ENCODE results near the gene SPRYD3.

SPRYD3 gene

DNA sequence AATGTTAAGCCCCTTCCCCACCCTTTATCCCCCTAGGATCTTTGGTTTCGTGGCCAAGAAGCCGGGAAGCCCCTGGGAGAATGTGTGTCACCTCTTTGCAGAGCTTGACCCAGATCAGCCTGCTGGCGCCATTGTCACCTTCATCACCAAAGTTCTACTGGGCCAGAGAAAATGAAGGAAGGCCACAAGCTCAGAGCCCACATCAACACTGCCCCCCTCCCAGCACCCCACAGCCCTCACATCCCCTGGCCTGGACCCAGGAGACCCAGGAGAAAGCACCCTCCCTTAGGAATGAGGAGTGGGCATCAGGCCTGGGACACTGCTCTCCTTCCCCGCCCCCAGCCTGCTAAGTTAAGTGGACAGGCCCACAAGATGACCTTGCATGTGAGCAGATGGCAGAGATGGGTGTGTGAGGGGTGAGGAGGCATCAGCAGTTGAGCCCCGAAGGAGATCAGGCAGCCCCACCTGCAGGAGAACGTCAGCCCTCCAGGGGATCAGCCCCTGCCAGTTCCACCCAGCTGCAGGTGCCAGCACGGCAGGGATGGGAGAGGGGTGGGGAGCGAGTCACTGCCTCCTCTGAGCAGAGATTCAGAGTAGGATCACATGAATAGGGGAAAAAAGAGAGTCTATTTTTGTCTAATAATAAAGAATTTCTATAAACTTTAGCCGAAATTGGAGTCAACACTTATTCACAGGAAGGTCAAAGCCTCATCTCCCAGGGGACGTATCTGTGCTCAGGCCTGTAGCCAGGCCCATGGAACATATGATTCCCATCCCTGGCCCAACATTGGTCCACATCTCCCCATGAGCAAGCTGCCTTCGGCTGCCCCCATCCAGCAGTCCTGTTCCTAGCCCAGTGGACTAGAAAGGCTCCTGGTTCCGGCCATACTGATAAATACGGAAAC lies 15.2 kb downstream of the SPRYD3 start:
- TF ChIP-seq SIN3A (IDR thresholded peaks at IDR 0.05; ENCODE audit: borderline replicate concordance, insufficient read depth, low read length), result no peak
- no peak for TF ChIP-seq TAF1 (IDR thresholded peaks at IDR 0.05; ENCODE audit: borderline replicate concordance, insufficient read depth, low read length)
- no peak for TF ChIP-seq FOXP2 (optimal IDR thresholded peaks at IDR 0.05; ENCODE audit: borderline replicate concordance, extremely low read depth, extremely low read length, insufficient read depth)
- no peak for TF ChIP-seq POLR2AphosphoS5 (IDR thresholded peaks at IDR 0.05; ENCODE audit: low read depth, low read length)
- TF ChIP-seq, protein P1, sequence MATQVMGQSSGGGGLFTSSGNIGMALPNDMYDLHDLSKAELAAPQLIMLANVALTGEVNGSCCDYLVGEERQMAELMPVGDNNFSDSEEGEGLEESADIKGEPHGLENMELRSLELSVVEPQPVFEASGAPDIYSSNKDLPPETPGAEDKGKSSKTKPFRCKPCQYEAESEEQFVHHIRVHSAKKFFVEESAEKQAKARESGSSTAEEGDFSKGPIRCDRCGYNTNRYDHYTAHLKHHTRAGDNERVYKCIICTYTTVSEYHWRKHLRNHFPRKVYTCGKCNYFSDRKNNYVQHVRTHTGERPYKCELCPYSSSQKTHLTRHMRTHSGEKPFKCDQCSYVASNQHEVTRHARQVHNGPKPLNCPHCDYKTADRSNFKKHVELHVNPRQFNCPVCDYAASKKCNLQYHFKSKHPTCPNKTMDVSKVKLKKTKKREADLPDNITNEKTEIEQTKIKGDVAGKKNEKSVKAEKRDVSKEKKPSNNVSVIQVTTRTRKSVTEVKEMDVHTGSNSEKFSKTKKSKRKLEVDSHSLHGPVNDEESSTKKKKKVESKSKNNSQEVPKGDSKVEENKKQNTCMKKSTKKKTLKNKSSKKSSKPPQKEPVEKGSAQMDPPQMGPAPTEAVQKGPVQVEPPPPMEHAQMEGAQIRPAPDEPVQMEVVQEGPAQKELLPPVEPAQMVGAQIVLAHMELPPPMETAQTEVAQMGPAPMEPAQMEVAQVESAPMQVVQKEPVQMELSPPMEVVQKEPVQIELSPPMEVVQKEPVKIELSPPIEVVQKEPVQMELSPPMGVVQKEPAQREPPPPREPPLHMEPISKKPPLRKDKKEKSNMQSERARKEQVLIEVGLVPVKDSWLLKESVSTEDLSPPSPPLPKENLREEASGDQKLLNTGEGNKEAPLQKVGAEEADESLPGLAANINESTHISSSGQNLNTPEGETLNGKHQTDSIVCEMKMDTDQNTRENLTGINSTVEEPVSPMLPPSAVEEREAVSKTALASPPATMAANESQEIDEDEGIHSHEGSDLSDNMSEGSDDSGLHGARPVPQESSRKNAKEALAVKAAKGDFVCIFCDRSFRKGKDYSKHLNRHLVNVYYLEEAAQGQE (IDR thresholded peaks at IDR 0.05; ENCODE audit: insufficient read depth in 1 of 2, low read depth in 2 of 2, low read length in 2 of 2), result no peak

DNA sequence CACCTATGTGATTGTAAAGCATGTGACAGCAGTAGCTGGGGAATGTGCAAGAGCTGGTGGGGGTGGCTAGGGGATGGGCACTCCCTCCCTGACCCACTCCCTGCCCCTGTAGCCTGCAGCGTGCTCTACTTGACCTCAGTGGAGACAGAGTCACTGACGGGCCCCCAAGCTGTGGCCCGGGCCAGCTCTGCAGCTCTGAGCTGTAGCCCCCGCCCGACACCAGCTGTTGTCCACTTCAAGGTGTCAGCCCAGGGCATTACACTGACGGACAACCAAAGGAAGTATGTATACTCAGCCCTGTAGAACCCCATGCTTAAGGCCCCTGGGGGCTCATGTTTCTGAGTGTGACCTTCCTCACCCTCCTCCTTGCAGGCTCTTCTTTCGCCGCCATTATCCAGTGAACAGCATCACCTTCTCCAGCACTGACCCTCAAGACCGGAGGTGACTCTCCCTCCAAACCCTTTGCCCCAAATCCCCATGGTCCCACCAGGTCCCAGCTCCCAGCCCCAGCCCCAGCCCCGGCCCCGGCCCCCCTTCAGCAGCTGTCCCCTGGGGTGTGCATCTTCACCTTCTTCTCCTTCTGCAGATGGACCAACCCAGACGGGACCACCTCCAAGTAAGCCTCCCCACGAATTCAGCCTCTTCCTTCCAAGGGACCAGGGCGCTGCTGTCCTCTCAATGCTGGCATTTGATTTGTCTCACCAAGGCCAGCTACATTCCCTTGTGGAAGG lies 16.0 kb downstream of the SPRYD3 start:
- TF ChIP-seq POLR2AphosphoS5 (IDR thresholded peaks at IDR 0.05; ENCODE audit: low read depth, low read length) (no peak), FOXP2 (optimal IDR thresholded peaks at IDR 0.05; ENCODE audit: borderline replicate concordance, extremely low read depth, extremely low read length, insufficient read depth) (no peak), SIN3A (IDR thresholded peaks at IDR 0.05; ENCODE audit: borderline replicate concordance, insufficient read depth, low read length) (no peak), TAF1 (IDR thresholded peaks at IDR 0.05; ENCODE audit: borderline replicate concordance, insufficient read depth, low read length) (no peak)
- TF ChIP-seq, protein P1 (IDR thresholded peaks at IDR 0.05; ENCODE audit: insufficient read depth in 1 of 2, low read depth in 2 of 2, low read length in 2 of 2), result no peak

DNA sequence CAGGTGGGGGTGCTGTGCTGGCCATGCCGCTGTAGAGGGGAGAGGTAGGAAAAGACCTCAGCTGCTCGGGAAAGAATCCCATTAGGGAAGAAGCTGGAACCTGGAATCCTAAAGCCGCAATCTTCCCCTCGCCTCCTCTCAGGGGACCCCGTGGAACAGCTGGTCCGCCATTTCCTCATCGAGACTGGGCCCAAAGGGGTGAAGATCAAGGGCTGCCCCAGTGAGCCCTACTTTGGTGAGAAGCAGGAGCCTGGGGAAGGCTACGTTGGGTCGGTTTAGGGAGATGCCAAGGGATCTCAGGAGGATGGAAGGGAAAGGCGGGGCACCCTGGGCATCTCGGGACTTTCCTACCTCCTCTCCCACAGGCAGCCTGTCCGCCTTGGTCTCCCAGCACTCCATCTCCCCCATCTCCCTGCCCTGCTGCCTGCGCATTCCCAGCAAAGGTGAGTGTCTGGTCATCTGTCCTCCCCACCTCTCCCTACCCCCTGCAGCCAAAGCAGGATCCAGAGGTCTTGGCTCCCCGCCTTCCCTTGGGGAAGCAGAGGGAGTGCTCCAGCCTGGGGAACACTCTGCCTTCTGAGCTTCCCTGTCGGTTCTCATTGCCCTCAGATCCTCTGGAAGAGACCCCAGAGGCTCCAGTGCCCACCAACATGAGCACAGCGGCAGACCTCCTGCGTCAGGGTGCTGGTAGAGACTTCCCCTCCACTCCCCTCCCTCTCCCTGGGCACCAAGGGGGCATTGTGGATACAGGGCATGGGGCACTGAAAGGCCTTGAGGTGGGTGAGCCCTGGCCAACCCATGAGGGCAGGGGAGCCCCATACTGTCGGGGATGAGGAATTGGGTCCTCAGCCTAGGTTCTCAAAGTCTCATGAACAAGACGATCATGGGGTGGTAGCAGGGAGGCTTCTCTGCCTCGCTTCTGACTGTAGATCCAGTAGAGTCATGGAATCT lies 16.9 kb downstream of the SPRYD3 start:
- no peak for TF ChIP-seq POLR2AphosphoS5 (IDR thresholded peaks at IDR 0.05; ENCODE audit: low read depth, low read length)
- TF ChIP-seq, protein P1 (IDR thresholded peaks at IDR 0.05; ENCODE audit: insufficient read depth in 1 of 2, low read depth in 2 of 2, low read length in 2 of 2), result no peak
- no peak for TF ChIP-seq TAF1 (IDR thresholded peaks at IDR 0.05; ENCODE audit: borderline replicate concordance, insufficient read depth, low read length)
- no peak for TF ChIP-seq FOXP2 (optimal IDR thresholded peaks at IDR 0.05; ENCODE audit: borderline replicate concordance, extremely low read depth, extremely low read length, insufficient read depth)

DNA sequence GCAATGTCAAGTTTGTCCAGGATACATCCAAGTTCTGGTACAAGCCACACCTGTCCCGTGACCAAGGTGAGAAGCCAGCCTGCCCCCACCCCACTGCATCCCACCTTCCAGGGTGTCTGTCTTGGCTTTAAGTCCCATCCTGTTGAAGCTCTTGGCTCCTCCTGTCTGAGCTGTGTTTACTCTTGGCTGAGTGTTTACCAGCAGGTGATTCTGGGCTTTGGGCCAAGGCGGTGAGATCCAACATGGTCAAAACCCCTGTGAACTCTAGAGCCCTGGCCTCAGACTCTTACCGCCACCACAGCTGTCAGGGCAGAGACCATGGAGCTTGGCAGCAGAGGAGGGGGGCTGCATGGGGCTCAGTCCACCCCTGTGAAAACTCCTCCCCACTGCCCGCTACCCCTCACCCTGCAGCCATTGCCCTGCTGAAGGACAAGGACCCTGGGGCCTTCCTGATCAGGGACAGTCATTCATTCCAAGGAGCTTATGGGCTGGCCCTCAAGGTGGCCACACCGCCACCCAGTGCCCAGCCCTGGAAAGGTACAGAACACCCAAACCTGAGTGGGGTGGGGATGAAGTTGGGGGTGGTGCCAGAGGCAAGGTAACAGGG lies 17.7 kb downstream of the SPRYD3 start:
- TF ChIP-seq, protein P1 (IDR thresholded peaks at IDR 0.05; ENCODE audit: insufficient read depth in 1 of 2, low read depth in 2 of 2, low read length in 2 of 2), result no peak
- no peak for TF ChIP-seq SIN3A (IDR thresholded peaks at IDR 0.05; ENCODE audit: borderline replicate concordance, insufficient read depth, low read length)
- TF ChIP-seq TAF1 (IDR thresholded peaks at IDR 0.05; ENCODE audit: borderline replicate concordance, insufficient read depth, low read length), result no peak
- no peak for TF ChIP-seq POLR2AphosphoS5 (IDR thresholded peaks at IDR 0.05; ENCODE audit: low read depth, low read length)
- TF ChIP-seq FOXP2 (optimal IDR thresholded peaks at IDR 0.05; ENCODE audit: borderline replicate concordance, extremely low read depth, extremely low read length, insufficient read depth), result peak; percentile 83
